DND-41 (cell line): Measurements from ENCODE around the gene TSHZ3.

Source experiments
- ATAC-seq: fragments of 200-7000 bp; cut with Tn5 transposase; 3 replicates; pipeline ENCODE4 v1.9.1; 2021; ENCODE audit warnings: low read depth; ENCODE audit not compliant: insufficient read depth
- DNase-seq: peaks from one replicate; pipeline ENCODE4 v3.0.0-alpha.2; 2020
- H2AFZ ChIP-seq: 2 replicates; pipeline ENCODE4 v1.6.0; 2012; ENCODE audit warnings: low read depth, low read length
- H3K27ac ChIP-seq: 2 replicates; pipeline ENCODE4 v1.5.1; 2012; ENCODE audit warnings: low read length, inconsistent platforms
- H3K27me3 ChIP-seq: fragments of 200-600 bp; sonication (generic); 2 replicates; pipeline ENCODE4 v1.6.0; 2012; ENCODE audit warnings: low read length, mild to moderate bottlenecking, inconsistent platforms; ENCODE audit not compliant: insufficient read depth, poor library complexity
- H3K36me3 ChIP-seq: 2 replicates; pipeline ENCODE4 v1.5.1; 2012; ENCODE audit warnings: low read length, inconsistent platforms; ENCODE audit not compliant: insufficient read depth
- H3K4me1 ChIP-seq: 2 replicates; pipeline ENCODE4 v1.5.1; 2012; ENCODE audit warnings: mild to moderate bottlenecking, low read length; ENCODE audit not compliant: insufficient read depth
- H3K4me2 ChIP-seq: 2 replicates; pipeline ENCODE4 v1.6.0; 2012; ENCODE audit warnings: mild to moderate bottlenecking, moderate library complexity, low read length, inconsistent platforms; ENCODE audit not compliant: insufficient read depth
- H3K4me3 ChIP-seq, 2 experiments: fragments of 200-600 bp in 1 of 2; shearing (Covaris generic) in 1 of 2; 2 replicates each; pipeline ENCODE4 v1.5.1; 2012 to 2016; ENCODE audit warnings: inconsistent platforms in 2 of 2, low read length in 2 of 2, mild to moderate bottlenecking in 2 of 2, low read depth in 1 of 2, moderate library complexity in 1 of 2
- H3K79me2 ChIP-seq: 2 replicates; pipeline ENCODE4 v1.6.0; 2012; ENCODE audit warnings: low read length, inconsistent platforms; ENCODE audit not compliant: insufficient read depth
- H3K9ac ChIP-seq: 2 replicates; pipeline ENCODE4 v1.6.0; 2012; ENCODE audit warnings: low read depth, mild to moderate bottlenecking, inconsistent platforms, low read length, moderate library complexity
- H3K9me3 ChIP-seq: 2 replicates; pipeline ENCODE4 v1.5.1; 2012; ENCODE audit warnings: low read length, moderate library complexity, mild to moderate bottlenecking, inconsistent platforms; ENCODE audit not compliant: insufficient read depth, severe bottlenecking
- H4K20me1 ChIP-seq: 2 replicates; pipeline ENCODE4 v1.6.0; 2012; ENCODE audit warnings: low read length; ENCODE audit not compliant: insufficient read depth
- EZH2 ChIP-seq: IDR thresholded peaks from 3 replicates; pipeline ENCODE4 v1.6.1; 2012; ENCODE audit warnings: borderline replicate concordance, low read depth, mild to moderate bottlenecking, moderate library complexity, low read length, inconsistent platforms; ENCODE audit not compliant: severe bottlenecking
- TF ChIP-seq, protein P1 (sequence below): IDR thresholded peaks from 2 replicates; pipeline ENCODE4 v1.5.1; 2012; ENCODE audit warnings: borderline replicate concordance, low read length, moderate library complexity, mild to moderate bottlenecking; ENCODE audit not compliant: poor library complexity, severe bottlenecking; ENCODE audit errors: extremely low read depth

TSHZ3 gene

DNA sequence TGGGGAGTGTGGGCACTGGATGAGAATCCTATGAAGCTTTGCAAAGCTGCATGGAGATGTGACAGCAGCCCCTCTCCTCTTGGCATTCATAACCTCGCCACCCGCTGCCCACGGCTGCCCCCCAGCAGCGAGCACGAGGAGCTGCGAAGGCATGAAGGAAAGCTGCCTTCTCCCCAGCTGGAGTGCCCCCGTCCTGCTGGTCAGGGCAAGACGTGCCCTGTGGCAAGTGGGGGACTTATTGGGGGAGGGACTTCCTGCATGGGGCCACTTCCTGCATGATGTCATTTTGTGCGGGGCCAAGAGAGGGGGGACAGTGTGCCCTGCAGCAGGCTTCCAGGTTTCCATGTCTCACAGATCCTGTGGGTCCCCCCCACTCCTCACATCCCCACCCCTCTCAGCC is 85.9 kb downstream of the TSHZ3 start:
- Histone ChIP-seq H3K36me3 (no peaks in the 10 kb centered on the region), H3K4me3 (no peak overlapping the region), H3K9me3 (no peaks in the 10 kb centered on the region), H3K27ac (no peak overlapping the region), H3K4me1 (no peaks in the 10 kb centered on the region), H3K27me3 (no peaks in the 10 kb centered on the region), H2AFZ (no peak overlapping the region), H3K9ac (no peak overlapping the region), H3K4me2 (no peak overlapping the region), H3K79me2 (no peaks in the 10 kb centered on the region), H4K20me1 (no peaks in the 10 kb centered on the region)
- ATAC-seq (no peak), DNase-seq (peak; percentile 11)
- TF ChIP-seq, protein P1, sequence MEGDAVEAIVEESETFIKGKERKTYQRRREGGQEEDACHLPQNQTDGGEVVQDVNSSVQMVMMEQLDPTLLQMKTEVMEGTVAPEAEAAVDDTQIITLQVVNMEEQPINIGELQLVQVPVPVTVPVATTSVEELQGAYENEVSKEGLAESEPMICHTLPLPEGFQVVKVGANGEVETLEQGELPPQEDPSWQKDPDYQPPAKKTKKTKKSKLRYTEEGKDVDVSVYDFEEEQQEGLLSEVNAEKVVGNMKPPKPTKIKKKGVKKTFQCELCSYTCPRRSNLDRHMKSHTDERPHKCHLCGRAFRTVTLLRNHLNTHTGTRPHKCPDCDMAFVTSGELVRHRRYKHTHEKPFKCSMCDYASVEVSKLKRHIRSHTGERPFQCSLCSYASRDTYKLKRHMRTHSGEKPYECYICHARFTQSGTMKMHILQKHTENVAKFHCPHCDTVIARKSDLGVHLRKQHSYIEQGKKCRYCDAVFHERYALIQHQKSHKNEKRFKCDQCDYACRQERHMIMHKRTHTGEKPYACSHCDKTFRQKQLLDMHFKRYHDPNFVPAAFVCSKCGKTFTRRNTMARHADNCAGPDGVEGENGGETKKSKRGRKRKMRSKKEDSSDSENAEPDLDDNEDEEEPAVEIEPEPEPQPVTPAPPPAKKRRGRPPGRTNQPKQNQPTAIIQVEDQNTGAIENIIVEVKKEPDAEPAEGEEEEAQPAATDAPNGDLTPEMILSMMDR, result no peak
- TF ChIP-seq EZH2, result no peak

DNA sequence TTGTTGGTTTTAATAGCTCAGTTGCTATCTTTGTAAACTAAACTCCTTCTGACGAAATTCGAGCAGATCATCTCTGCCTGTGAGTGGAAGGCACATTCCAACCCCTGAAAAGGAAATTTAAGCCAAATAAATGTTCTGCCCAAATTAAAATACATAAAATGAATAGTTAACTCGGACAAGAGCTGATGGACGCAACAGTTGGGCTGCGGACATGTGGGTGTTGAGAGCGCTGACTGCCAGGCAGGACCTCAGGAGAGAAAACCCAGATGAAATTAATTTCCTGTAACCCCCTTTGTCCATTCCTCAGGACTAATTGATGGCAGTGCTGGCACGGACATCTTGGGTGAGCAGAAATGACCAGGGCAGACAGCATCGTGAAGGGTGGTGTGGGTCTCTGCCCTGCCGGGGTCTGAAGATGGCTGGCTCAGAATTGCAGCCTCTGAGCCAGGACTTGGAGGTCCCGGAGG is 86.5 kb downstream of the TSHZ3 start:
- no peak overlapping the region for H3K9ac ChIP-seq
- no peaks in the 10 kb centered on the region for H3K27me3 ChIP-seq
- no peaks in the 10 kb centered on the region for H3K79me2 ChIP-seq
- H3K27ac ChIP-seq, result no peak overlapping the region
- no peak overlapping the region for H2AFZ ChIP-seq
- no peaks in the 10 kb centered on the region for H3K36me3 ChIP-seq
- DNase-seq (no peak), ATAC-seq (no peak)
- no peaks in the 10 kb centered on the region for H4K20me1 ChIP-seq
- TF ChIP-seq, protein P1, result no peak
- no peak for TF ChIP-seq EZH2
- H3K4me2 ChIP-seq, result no peak overlapping the region
- no peak overlapping the region for H3K4me3 ChIP-seq
- H3K9me3 ChIP-seq, result no peaks in the 10 kb centered on the region
- H3K4me1 ChIP-seq, result no peaks in the 10 kb centered on the region

DNA sequence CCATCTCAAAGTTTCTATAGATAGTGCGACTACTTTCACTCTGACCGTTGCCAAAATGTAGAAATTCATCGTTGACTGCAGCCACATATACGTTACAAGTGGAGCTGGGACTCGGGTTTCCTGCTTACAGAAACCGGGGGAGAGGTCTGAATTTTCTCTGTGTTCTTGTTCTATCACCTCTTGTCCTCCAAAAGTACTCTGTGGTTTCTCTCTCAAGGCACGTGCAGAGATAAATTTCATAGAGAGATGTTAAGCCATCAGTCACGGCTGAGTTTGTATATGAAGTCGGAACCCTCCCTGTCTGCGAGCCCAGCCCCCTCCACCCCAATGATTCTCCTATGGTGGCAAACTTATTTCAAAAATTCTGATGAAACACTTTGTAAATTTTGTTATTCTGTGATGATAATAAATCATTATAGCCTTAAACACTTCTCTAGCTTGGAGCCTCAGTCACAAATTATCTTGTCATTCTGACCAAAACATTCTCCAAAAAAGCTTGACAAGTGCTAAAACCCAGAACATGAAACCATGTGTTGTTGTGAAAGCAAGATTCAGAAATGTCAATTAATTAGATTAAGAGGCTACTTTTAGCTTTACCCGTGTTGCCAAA is 87.5 kb downstream of the TSHZ3 start:
- no peaks in the 10 kb centered on the region for H3K4me1 ChIP-seq
- no peak overlapping the region for H2AFZ ChIP-seq
- no peak overlapping the region for H3K4me2 ChIP-seq
- H4K20me1 ChIP-seq, result no peaks in the 10 kb centered on the region
- H3K27ac ChIP-seq, result no peak overlapping the region
- H3K36me3 ChIP-seq, result no peaks in the 10 kb centered on the region
- no peak for DNase-seq
- H3K9me3 ChIP-seq, result no peaks in the 10 kb centered on the region
- no peak overlapping the region for H3K9ac ChIP-seq
- no peak overlapping the region for H3K4me3 ChIP-seq
- no peaks in the 10 kb centered on the region for H3K27me3 ChIP-seq
- no peaks in the 10 kb centered on the region for H3K79me2 ChIP-seq
- ATAC-seq, result no peak
- no peak for TF ChIP-seq EZH2
- TF ChIP-seq, protein P1, result no peak
